Subcutaneous abdominal adipose tissue (tissue), 5 donors: ENCODE results near the gene PACS1.

Experiments
- H3K27ac ChIP-seq: one replicate; pipeline ENCODE4 v1.7.0; 2013; ENCODE audit warnings: low read depth, mild to moderate bottlenecking, inconsistent platforms, low read length, moderate library complexity
- H3K27me3 ChIP-seq, 5 donors: one replicate each; pipeline ENCODE4 v1.7.0; 2013; ENCODE audit warnings: low read length in 5 of 5, inconsistent platforms in 1 of 5; ENCODE audit not compliant: control insufficient read depth in 5 of 5, insufficient read depth in 4 of 5
- H3K36me3 ChIP-seq, 5 donors: one replicate each; pipeline ENCODE4 v1.7.0; 2013; ENCODE audit warnings: low read length in 5 of 5; ENCODE audit not compliant: control insufficient read depth in 5 of 5, insufficient read depth in 5 of 5
- H3K4me1 ChIP-seq, 5 donors: one replicate each; pipeline ENCODE4 v1.7.0; 2013; ENCODE audit warnings: low read length in 5 of 5, mild to moderate bottlenecking in 3 of 5, moderate library complexity in 1 of 5; ENCODE audit not compliant: control insufficient read depth in 5 of 5, insufficient read depth in 5 of 5
- H3K4me3 ChIP-seq, 5 donors: one replicate each; pipeline ENCODE4 v1.7.0; 2013; ENCODE audit warnings: low read length in 5 of 5, low read depth in 1 of 5
- H3K9ac ChIP-seq, 5 donors: one replicate each; pipeline ENCODE4 v1.7.0; 2013; ENCODE audit warnings: low read length in 5 of 5, mild to moderate bottlenecking in 4 of 5, moderate library complexity in 3 of 5
- H3K9me3 ChIP-seq, 5 donors: one replicate each; pipeline ENCODE4 v1.7.0; 2013; ENCODE audit warnings: low read length in 5 of 5; ENCODE audit not compliant: control insufficient read depth in 5 of 5
- donor health status: healthy.
- donor health status: healthy.
- donor health status: healthy.
- donor health status: healthy.
- donor health status: healthy.

Gene PACS1

GRCh38 chr11:66218036-66218435, 148.0 kb downstream of the PACS1 start:
- Histone ChIP-seq H3K9me3 (no peaks in the 10 kb centered on the region), H3K27ac (no peak overlapping the region), H3K36me3 (peaks cover 8 to 65% (median 59%) of the 10 kb centered on the region in 5 donors), H3K4me3 (no peak overlapping the region), H3K9ac (no peak overlapping the region), H3K4me1 (peaks cover 0 to 3% (median 0%) of the 10 kb centered on the region in 5 donors), H3K27me3 (no peaks in the 10 kb centered on the region)

- H3K4me3 ChIP-seq = no peak overlapping the region
- H3K36me3 ChIP-seq = peaks cover 8 to 61% (median 56%) of the 10 kb centered on the region in 5 donors
- no peak overlapping the region for H3K9ac ChIP-seq
- no peaks in the 10 kb centered on the region for H3K9me3 ChIP-seq
- no peaks in the 10 kb centered on the region for H3K27me3 ChIP-seq
- H3K4me1 ChIP-seq = peaks cover 0 to 3% (median 0%) of the 10 kb centered on the region in 5 donors
- H3K27ac ChIP-seq = no peak overlapping the region
These were observed 149.0 kb downstream of the PACS1 start for GRCh38 chr11:66218846-66219620.

GRCh38 chr11:66219846-66220565, 149.9 kb downstream of the PACS1 start:
- Histone ChIP-seq H3K36me3 (peaks cover 8 to 71% (median 63%) of the 10 kb centered on the region in 5 donors), H3K9ac (no peak overlapping the region)

GRCh38 chr11:66220566-66220935, 150.5 kb downstream of the PACS1 start:
- Histone ChIP-seq H3K4me3 (no peak overlapping the region), H3K27ac (no peak overlapping the region), H3K36me3 (peaks cover 8 to 73% (median 62%) of the 10 kb centered on the region in 5 donors), H3K9ac (no peak overlapping the region), H3K4me1 (peaks cover 0 to 3% (median 0%) of the 10 kb centered on the region in 5 donors), H3K9me3 (no peaks in the 10 kb centered on the region), H3K27me3 (no peaks in the 10 kb centered on the region)

More at GRCh38 chr11:66219846-66220565, 149.9 kb downstream of the PACS1 start:
- Histone ChIP-seq H3K9me3 (no peaks in the 10 kb centered on the region), H3K27ac (no peak overlapping the region), H3K27me3 (no peaks in the 10 kb centered on the region), H3K4me3 (no peak overlapping the region), H3K4me1 (peaks cover 0 to 3% (median 0%) of the 10 kb centered on the region in 5 donors)

GRCh38 chr11:66221012-66221411, 150.9 kb downstream of the PACS1 start:
- Histone ChIP-seq H3K4me1 (peaks cover 0 to 3% (median 0%) of the 10 kb centered on the region in 5 donors), H3K27me3 (no peaks in the 10 kb centered on the region), H3K9me3 (no peaks in the 10 kb centered on the region), H3K27ac (no peak overlapping the region), H3K36me3 (peaks cover 8 to 70% (median 60%) of the 10 kb centered on the region in 5 donors), H3K4me3 (no peak overlapping the region), H3K9ac (no peak overlapping the region)

GRCh38 chr11:66221726-66222236, 151.7 kb downstream of the PACS1 start:
- Histone ChIP-seq H3K9ac (no peak overlapping the region), H3K36me3 (peaks cover 3 to 63% (median 54%) of the 10 kb centered on the region in 5 donors), H3K27ac (no peak overlapping the region), H3K27me3 (no peaks in the 10 kb centered on the region), H3K4me1 (peaks cover 0 to 3% (median 0%) of the 10 kb centered on the region in 5 donors), H3K4me3 (no peak overlapping the region), H3K9me3 (no peaks in the 10 kb centered on the region)

GRCh38 chr11:66222358-66223149, 152.5 kb downstream of the PACS1 start:
- H3K9ac ChIP-seq = no peak overlapping the region
- H3K9me3 ChIP-seq = no peaks in the 10 kb centered on the region
- no peak overlapping the region for H3K27ac ChIP-seq
- H3K36me3 ChIP-seq = peaks cover 3 to 60% (median 48%) of the 10 kb centered on the region in 5 donors
- H3K27me3 ChIP-seq = no peaks in the 10 kb centered on the region
- H3K4me3 ChIP-seq = no peak overlapping the region
- H3K4me1 ChIP-seq = peaks cover 0 to 3% (median 0%) of the 10 kb centered on the region in 5 donors

GRCh38 chr11:66224226-66224855, 154.3 kb downstream of the PACS1 start:
- no peaks in the 10 kb centered on the region for H3K9me3 ChIP-seq
- H3K9ac ChIP-seq = no peak overlapping the region
- peaks cover 0 to 3% (median 0%) of the 10 kb centered on the region in 5 donors for H3K4me1 ChIP-seq
- H3K27me3 ChIP-seq = no peaks in the 10 kb centered on the region
- peaks cover 3 to 55% (median 37%) of the 10 kb centered on the region in 5 donors for H3K36me3 ChIP-seq
- H3K27ac ChIP-seq = no peak overlapping the region
- no peak overlapping the region for H3K4me3 ChIP-seq

GRCh38 chr11:66225066-66225465, 155.0 kb downstream of the PACS1 start:
- Histone ChIP-seq H3K27me3 (no peaks in the 10 kb centered on the region), H3K4me1 (peaks cover 0 to 3% (median 0%) of the 10 kb centered on the region in 5 donors), H3K4me3 (no peak overlapping the region), H3K36me3 (peaks cover 3 to 48% (median 30%) of the 10 kb centered on the region in 5 donors), H3K27ac (no peak overlapping the region), H3K9ac (no peak overlapping the region), H3K9me3 (no peaks in the 10 kb centered on the region)
